Loucy (cell line): Measurements from ENCODE around the gene DOCK10.

Experiments used
- H2AFZ ChIP-seq: fragments of 200-600 bp; sonication (generic); 2 replicates; pipeline ENCODE4 v1.6.0; 2016; ENCODE audit warnings: antibody characterized with exemption, mild to moderate bottlenecking, low read length, moderate library complexity
- H3F3A ChIP-seq: fragments of 200-600 bp; 2 replicates; pipeline ENCODE4 v1.6.0; 2016; ENCODE audit warnings: antibody characterized with exemption, low read depth, mild to moderate bottlenecking
- H3K27me3 ChIP-seq: fragments of 200-600 bp; sonication (generic); 2 replicates; pipeline ENCODE4 v1.6.1; 2014; ENCODE audit warnings: low read length, mild to moderate bottlenecking; ENCODE audit not compliant: insufficient read depth, poor library complexity, severe bottlenecking
- H3K36me3 ChIP-seq: fragments of 200-600 bp; sonication (generic); 2 replicates; pipeline ENCODE4 v1.6.1; 2016; ENCODE audit warnings: low read length; ENCODE audit not compliant: insufficient read depth
- H3K4me1 ChIP-seq: fragments of 200-600 bp; sonication (generic); 2 replicates; pipeline ENCODE4 v1.5.1; 2014; ENCODE audit warnings: low read length, mild to moderate bottlenecking; ENCODE audit not compliant: insufficient read depth, poor library complexity, severe bottlenecking
- H3K4me2 ChIP-seq: fragments of 200-600 bp; sonication (generic); 2 replicates; pipeline ENCODE4 v1.6.0; 2014; ENCODE audit warnings: antibody characterized with exemption, low read length, low read depth, mild to moderate bottlenecking; ENCODE audit not compliant: poor library complexity, severe bottlenecking
- H3K4me3 ChIP-seq: fragments of 200-600 bp; sonication (generic); 2 replicates; pipeline ENCODE4 v1.5.1; 2014; ENCODE audit warnings: low read length, mild to moderate bottlenecking, mixed read lengths; ENCODE audit not compliant: poor library complexity, severe bottlenecking
- H3K79me2 ChIP-seq: fragments of 200-600 bp; sonication (generic); 2 replicates; pipeline ENCODE4 v1.6.1; 2014; ENCODE audit warnings: low read length; ENCODE audit not compliant: insufficient read depth
- H3K9ac ChIP-seq: fragments of 200-600 bp; sonication (generic); 2 replicates; pipeline ENCODE4 v1.6.0; 2014; ENCODE audit warnings: mild to moderate bottlenecking, low read depth, low read length, moderate library complexity; ENCODE audit not compliant: poor library complexity, severe bottlenecking
- H3K9me2 ChIP-seq: fragments of 200-600 bp; sonication (generic); replicated peaks from 2 replicates; pipeline ENCODE4 v1.6.1; 2016; ENCODE audit warnings: low read depth, low read length, mixed read lengths
- H3K9me3 ChIP-seq: fragments of 200-600 bp; sonication (generic); 2 replicates; pipeline ENCODE4 v1.6.1; 2014; ENCODE audit warnings: mild to moderate bottlenecking, antibody characterized with exemption, low read length, low read depth; ENCODE audit not compliant: insufficient read depth
- H4K20me1 ChIP-seq: fragments of 200-600 bp; sonication (generic); 2 replicates; pipeline ENCODE4 v1.6.0; 2014; ENCODE audit warnings: antibody characterized with exemption, low read length, mild to moderate bottlenecking; ENCODE audit not compliant: insufficient read depth, poor library complexity, severe bottlenecking
- CTCF ChIP-seq: fragments of 200-600 bp; sonication (generic); conservative IDR thresholded peaks from 2 replicates; pipeline ENCODE4 v1.5.1; 2014; ENCODE audit warnings: mild to moderate bottlenecking, antibody characterized with exemption, low read length
- EZH2phosphoT487 ChIP-seq: fragments of 200-600 bp; IDR thresholded peaks from 2 replicates; pipeline ENCODE4 v1.6.1; 2018; ENCODE audit warnings: antibody characterized with exemption, mild to moderate bottlenecking, moderate library complexity, borderline replicate concordance

The DOCK10 gene

GRCh38 chr2:224956706-224957105 lies 85.6 kb downstream of the DOCK10 start:
- H3K4me2 ChIP-seq, result no peak overlapping the region
- no peak overlapping the region for H2AFZ ChIP-seq
- peaks cover 5% of the 10 kb centered on the region; the same call in 1 of the 2 replicates for H3F3A ChIP-seq
- H4K20me1 ChIP-seq, result no peaks in the 10 kb centered on the region
- no peaks in the 10 kb centered on the region for H3K9me3 ChIP-seq
- TF ChIP-seq EZH2phosphoT487 (no peak), CTCF (no peak)
- no peaks in the 10 kb centered on the region for H3K36me3 ChIP-seq
- H3K9ac ChIP-seq, result no peak overlapping the region
- no peak overlapping the region for H3K4me3 ChIP-seq
- H3K9me2 ChIP-seq, result no peaks in the 10 kb centered on the region
- no peaks in the 10 kb centered on the region for H3K27me3 ChIP-seq
- H3K4me1 ChIP-seq, result peaks cover 30% of the 10 kb centered on the region
- H3K79me2 ChIP-seq, result no peaks in the 10 kb centered on the region

- TF ChIP-seq EZH2phosphoT487, result no peak
- no peak for TF ChIP-seq CTCF
- H3K9me2 ChIP-seq, result no peaks in the 10 kb centered on the region
- peaks cover 32% of the 10 kb centered on the region for H3K4me1 ChIP-seq
- H4K20me1 ChIP-seq, result no peaks in the 10 kb centered on the region
- no peaks in the 10 kb centered on the region for H3K9me3 ChIP-seq
- H3K79me2 ChIP-seq, result peaks cover under 1% of the 10 kb centered on the region; the same call in 1 of the 2 replicates
- no peak overlapping the region for H3K4me2 ChIP-seq
- H3K4me3 ChIP-seq, result no peak overlapping the region
- no peak overlapping the region for H2AFZ ChIP-seq
- no peak overlapping the region for H3K9ac ChIP-seq
- no peaks in the 10 kb centered on the region for H3K36me3 ChIP-seq
- H3F3A ChIP-seq, result peaks cover 5% of the 10 kb centered on the region; the same call in 1 of the 2 replicates
- no peaks in the 10 kb centered on the region for H3K27me3 ChIP-seq
Measured at GRCh38 chr2:224954980-224955379, 87.3 kb downstream of the DOCK10 start.

- TF ChIP-seq CTCF, result no peak
- TF ChIP-seq EZH2phosphoT487, result no peak
- H3K27me3 ChIP-seq, result no peaks in the 10 kb centered on the region
- H4K20me1 ChIP-seq, result no peaks in the 10 kb centered on the region
- H3K9ac ChIP-seq, result no peak overlapping the region
- H3K9me3 ChIP-seq, result no peaks in the 10 kb centered on the region
- H3K4me2 ChIP-seq, result peak overlapping the region; percentile 54
- peaks cover 6% of the 10 kb centered on the region; the same call in 1 of the 2 replicates for H3K79me2 ChIP-seq
- peak overlapping the region; percentile 26 for H3K4me3 ChIP-seq
- H3F3A ChIP-seq, result peaks cover 5% of the 10 kb centered on the region; the same call in 1 of the 2 replicates
- no peaks in the 10 kb centered on the region for H3K36me3 ChIP-seq
- H3K4me1 ChIP-seq, result peaks cover 45% of the 10 kb centered on the region
- H3K9me2 ChIP-seq, result no peaks in the 10 kb centered on the region
- peak overlapping the region; percentile 2; the same call in 1 of the 2 replicates for H2AFZ ChIP-seq
Measured at GRCh38 chr2:224952936-224953657, 89.2 kb downstream of the DOCK10 start.
